LNCAP (cell line): ENCODE data around the gene COL19A1.

Experiments used
- CTCF ChIP-seq: fragments of 450-650 bp; IDR thresholded peaks from 2 replicates; pipeline ENCODE4 v1.5.1; 2017; ENCODE audit warnings: mild to moderate bottlenecking

COL19A1 gene

GRCh38 chr6:70135219-70136160 lies 269.1 kb downstream of the COL19A1 start:
- TF ChIP-seq CTCF, result no peak

GRCh38 chr6:70136996-70137395 lies 270.6 kb downstream of the COL19A1 start:
- TF ChIP-seq CTCF, result no peak

GRCh38 chr6:70140496-70140895 lies 274.1 kb downstream of the COL19A1 start:
- TF ChIP-seq CTCF, result no peak

- TF ChIP-seq CTCF, result no peak
These were observed 275.7 kb downstream of the COL19A1 start for GRCh38 chr6:70142034-70142433.

GRCh38 chr6:70145178-70145577 lies 278.8 kb downstream of the COL19A1 start:
- TF ChIP-seq CTCF, result no peak

GRCh38 chr6:70149209-70149788 lies 282.9 kb downstream of the COL19A1 start:
- no peak for TF ChIP-seq CTCF

GRCh38 chr6:70150521-70150920 lies 284.2 kb downstream of the COL19A1 start:
- TF ChIP-seq CTCF, result no peak
